Amniotic epithelial cell (primary cell): ENCODE results near the gene HOXA4.

Experiments used
- DNase-seq: peaks from one replicate; pipeline ENCODE4 v3.0.0-alpha.2; 2010; ENCODE audit warnings: low read depth

The HOXA4 gene

DNA sequence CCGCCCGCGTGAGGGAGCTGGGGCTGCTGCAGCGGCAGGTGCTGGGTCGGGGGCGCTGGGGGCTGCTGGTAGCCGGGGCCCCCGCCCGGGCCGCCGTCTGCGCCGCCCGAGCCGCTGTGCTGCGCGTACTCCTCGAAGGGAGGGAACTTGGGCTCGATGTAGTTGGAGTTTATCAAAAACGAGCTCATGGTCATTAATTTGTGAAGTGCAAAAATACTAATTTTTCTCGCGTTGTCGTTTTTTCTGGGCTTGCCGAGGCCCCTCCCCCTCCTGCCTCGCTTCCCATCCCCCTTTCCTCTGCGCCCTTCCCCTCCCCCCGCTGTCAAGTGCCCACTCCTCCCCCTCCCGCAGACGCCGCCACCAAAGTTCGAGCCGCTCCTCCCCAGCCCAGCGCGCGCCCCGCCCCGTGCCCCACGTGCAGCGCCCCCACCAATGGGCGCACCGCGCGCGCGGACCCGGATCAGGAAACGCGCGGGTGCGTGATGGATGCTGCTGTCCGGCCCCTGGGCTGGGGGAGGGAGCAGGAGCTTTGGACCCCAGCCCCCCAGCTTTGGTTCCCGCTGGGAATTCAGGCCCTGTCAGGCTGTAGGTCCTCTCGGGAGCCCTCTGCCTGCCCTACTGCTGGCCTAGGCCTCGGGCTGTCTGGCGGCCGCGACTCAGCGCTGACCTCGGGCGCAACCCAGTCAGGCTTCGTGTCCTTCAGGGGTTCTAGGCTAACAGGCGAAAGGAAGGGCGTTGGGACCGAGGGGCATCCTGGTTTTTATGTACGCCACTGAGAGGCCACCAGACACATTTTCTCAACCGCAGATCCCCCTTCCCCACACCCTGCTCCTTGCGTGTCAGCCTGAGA is at the start of gene HOXA4:
HOXA4 (minus strand) TSS at position 218 of the 850 bp plus-strand sequence; CDS start at position 194, 24 bp downstream.
- DNase-seq, result peak; percentile 82

DNA sequence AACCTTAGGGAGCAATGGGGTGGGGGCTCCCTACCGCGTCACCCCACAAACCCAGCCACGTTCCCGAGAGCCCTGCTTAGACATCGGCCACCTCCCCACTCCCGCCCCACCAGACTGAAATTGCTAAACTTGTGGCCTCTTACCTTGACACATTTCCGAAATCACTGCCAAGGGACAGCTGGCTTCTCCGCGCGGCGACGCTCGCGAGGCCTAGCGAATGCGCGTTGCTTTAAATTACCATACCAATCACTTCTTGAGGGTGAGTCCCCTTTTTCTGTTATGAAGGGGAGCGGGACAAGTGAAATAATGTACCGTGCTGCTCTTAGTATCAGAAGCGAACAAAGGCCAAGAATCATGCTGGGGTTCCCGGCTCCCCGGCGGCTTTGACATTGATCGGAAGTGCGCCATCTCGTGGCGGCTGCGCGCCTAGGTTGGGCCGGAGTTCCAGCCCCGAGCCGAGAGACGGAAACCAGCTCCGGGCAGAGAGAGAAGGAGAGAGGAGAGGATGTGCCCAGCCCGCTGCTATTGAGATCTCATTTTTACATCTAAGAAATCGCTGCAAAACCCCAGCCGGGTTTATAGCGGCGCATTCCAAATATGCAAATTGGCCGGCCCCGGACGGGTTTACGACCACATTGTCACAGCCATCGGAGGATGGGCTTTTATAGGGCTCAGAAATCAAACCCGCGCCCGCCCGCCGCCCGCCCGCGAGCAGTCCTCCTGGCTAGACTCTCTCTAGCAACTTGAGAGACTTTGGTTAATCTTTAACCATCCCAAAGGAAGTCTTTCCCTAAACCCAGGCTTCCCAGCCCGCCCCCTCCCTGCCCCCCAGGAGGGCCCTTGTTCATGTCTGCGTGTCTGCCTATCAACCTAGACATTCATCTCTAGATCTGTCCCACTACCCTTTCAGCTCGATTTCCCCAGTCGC is 49.2 kb upstream of the HOXA4 start:
- DNase-seq, result peak; percentile 28

DNA sequence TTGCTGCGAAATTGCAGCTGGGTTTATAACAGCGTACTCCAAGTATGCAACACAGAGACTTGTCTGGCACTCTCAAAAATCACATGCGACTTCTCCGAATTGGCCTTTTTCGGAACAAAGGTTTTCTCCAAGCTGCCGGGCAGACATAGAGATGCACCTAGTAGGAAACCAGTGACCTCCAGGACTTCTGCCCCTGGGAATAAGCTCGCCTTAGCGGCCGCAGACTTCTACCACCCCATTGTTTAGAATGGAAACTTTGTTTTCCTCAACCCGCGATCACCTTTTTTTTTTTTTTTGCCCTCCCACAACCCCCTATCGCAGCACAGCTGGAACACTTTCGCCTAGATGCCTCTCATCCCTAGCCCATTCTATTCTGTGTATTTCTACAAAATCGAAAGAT is 48.5 kb upstream of the HOXA4 start:
- DNase-seq, result no peak

DNA sequence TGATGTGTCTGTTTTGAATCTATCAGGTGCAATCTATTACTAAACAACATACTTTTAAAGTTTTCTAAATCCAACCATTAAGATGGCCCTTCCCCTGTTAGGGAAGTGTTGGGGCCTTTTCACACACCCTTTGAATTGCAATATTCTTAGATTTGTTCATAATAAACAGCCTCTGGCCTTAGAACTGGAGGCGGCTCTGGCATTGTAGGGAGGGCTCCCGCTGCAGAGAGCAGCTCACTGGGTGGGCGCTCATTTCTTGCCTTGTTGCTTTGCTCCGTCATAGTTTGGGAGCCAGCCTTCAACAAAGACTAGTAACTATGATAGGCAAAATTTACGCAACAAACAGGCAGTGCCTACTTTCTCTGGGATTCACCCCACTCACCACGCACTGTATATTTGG is 47.8 kb upstream of the HOXA4 start:
- DNase-seq, result no peak

DNA sequence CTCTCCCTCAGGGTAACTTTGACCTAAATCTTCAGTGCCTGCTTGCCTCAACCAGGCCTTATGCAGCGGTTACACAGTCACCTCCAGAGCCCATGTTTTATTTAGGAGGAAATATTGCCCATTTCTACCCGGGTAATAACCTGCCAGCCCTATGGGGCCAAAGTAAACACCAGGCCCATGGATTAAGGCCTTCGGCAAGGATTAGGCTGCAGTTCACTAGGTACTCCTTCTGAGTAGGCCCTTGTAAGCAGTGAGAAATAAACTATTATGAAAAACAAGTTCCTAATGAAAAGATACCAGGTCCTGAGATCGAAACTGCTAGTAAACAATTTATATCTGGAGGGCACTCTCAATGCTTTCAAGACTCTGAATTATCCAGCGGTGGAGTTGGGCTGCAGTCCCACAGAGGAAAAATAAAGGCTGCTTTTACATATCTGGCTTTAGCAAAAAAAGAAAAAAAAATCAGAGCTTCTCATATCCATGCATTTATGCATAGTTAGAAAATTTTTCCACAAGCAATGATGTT is 47.3 kb upstream of the HOXA4 start:
- DNase-seq, result no peak

DNA sequence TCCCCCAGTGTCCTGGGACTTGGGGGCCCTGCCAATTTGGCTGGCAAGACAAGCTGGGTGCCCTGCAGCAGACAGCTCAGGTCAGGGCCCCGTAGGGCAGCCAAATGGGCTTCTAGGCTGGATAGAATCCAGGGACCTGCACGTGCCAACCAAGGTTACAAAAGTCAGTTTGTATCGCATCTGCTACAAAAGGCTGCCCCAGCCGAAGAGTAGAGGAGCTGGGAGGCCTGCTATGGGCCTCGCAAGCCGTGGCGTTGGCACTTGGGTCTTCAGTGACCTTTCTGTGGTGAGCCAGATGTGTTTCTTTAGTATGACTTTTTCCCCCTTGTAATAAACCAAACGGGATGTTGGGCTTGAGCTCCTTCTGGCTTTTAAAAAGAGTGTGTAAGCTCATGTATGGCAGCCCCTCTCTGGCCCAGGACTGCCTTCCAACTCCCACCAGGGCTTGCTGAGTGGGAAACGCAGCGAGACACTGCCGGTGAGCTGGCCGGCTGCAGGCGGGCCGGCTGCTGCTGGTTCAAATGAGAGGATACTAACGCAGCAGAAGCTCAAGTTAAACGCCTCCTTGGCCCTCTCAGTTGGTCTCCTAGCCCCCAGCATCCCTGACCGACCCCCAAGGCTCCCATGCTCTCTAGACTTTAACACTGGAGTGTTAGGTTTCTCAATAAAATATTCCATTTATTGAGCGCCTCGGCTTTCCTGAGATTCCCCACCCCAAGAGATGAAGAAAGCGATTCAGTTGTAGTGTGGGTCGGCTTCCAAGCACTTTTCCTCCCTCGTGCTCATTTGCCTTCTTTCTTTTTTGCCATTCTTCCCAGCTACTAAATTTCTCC is 46.6 kb upstream of the HOXA4 start:
- DNase-seq, result no peak

DNA sequence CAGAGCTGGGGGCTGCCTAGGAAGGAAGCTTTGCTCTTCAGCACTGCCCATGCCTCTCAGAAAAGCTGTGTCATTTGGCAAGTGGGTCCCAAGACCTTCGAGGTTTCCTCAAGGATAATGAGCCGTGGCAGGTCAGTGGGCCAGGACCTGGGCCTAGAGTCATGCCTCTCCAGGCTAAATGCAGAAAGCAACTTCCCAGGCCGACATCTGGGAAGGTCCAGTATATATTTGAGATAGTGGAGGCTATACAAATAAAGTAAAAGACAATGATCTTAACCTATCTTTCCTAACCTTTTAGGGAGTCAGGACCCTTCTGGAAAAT is 45.9 kb upstream of the HOXA4 start:
- DNase-seq, result no peak

DNA sequence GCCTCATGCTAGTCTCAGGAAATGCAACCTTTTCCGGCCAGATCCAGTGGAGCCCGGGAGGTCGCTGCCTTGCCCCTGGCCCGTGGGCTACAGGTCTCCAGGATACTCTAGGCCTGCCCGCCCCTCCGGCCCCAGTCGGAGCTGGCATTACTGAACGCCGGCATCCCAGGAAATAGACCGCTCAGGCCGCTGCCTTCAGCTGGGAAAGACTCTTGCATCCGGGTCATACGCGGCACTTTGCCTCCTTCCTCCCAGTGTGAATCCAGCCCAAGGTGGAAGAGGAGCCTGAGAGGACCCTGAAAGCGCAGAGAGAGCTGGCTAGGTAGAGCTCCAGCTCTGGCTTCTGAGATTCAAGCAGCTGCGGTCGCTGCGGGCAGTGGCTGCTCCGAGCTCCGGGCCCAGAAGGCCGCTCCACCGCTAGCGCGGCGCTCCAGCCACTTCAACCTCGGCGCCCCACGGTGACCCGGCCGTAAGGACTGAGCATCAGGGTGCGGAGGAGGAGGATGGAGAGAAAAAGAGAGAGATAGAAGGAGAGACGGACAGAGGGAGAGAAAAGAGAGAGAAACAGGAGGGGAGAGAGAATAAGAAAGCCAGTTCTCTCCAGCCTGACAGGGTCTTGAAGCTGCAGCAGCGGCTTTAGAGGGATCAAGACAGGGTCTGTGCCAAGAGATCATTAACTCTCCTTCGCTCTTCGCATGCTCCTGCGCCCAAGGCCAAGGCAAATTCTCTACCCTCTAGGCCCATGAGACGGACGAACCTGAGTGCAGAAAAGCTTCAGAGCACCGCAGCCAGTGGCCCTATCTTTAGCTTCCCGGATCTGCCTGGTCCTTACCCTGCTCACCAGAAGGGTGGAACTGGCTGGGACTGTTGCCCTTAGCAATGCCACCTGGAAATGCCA is 45.3 kb upstream of the HOXA4 start:
- no peak for DNase-seq

DNA sequence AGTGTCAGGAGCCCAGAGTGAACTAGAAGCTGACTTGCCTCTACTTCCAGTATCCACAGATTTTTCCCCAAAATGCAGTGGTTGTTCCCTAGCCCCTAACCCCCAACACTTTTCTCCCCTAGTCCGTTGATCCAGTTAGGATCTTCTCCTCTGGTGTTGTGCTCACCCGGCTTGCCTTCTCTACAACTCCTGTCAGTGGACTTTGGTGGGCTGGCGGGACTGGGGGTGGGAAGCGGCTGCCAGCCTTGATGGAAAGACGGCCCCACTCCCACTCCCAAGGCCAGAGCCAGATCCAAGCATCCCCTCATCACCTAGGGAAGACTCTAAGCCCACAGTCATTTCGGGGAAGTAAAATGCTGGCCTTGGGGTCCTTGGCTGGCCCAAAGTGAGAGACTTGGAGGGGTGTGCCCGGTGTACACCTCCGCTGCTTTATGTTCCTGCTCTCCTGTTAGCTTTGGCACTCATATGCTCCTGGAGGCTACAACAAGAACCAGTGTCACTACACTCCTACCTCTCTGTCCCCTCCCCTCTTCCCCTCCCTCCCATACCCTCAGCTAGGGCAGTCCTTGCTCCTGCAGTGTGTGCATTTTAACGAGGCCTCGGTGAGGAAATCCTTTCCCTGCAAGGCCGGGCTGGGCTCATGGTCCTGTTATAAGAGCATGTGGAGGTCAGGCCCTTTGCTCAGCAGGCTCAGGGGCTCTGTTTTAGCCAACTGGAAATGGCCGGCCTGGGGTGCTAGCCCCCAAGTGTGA is 44.5 kb upstream of the HOXA4 start:
- no peak for DNase-seq

DNA sequence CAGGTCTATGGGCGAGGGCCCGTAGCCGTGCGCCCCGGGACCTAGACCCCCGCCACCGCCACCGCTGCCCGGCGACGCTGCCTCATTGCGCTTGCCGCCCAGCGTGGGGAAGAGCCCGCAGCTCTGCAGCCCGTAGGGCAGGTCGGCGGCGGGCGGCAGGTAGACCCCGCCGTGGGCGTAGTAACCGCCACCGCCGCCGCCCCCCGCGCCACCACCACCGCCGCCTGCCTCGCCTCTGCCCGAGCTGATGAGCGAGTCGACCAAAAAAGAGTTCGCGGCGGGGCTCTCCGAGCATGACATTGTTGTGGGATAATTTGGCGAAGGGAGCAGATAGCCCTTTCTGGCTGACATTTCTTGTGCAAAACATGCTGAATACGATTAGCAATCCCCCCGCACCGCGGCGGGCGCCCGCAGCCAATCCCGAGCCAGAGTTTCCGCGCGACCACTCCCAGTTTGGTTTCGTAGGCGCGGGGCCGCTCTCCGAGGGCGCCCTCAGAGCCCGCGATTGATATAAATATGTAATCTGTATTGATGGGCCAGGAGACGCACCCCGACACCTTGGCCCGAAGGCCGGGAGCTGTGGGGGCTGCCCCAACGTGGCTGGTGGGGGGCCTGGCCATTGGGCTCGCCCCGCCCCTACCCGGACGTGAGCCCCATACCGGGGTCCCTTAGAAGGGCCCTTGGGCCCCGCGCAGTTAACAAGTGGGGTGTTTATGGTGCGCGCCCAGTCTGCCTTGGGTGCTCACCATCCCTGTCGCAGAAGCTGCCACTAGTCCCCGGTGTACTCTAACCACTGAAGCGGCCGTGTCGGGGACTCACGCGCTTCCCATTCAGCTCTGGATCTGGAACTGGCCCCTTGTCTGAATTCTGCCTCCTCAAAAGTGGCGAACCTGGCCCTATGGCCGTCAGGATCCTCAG is 43.7 kb upstream of the HOXA4 start, which contains the start of gene HOXA10:
HOXA10 (minus strand) TSS at position 365 of the 918 bp plus-strand sequence; CDS start at position 351, 14 bp downstream.
- no peak for DNase-seq

DNA sequence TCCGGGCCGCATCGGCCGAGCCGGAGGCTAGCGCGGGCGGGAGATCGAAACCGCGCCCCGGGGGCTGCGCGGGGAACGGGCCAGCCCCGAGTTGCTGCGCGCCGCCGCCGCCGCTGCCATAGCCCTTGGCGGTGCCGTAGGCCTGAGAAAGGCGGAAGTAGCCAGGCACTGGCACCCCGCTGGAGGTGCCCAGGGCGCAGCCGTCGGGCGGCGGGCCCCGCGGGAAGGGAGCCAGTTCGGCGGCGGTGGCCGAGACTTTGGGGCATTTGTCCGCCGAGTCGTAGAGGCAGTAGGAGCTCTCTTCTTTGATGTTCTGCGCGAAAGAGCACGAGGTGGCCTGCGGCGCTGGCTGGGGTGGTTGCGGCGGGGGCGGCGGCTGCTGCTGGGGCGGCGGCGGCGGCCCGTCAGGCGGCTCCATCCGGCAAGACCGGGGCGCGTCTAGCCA is 43.0 kb upstream of the HOXA4 start:
- no peak for DNase-seq

DNA sequence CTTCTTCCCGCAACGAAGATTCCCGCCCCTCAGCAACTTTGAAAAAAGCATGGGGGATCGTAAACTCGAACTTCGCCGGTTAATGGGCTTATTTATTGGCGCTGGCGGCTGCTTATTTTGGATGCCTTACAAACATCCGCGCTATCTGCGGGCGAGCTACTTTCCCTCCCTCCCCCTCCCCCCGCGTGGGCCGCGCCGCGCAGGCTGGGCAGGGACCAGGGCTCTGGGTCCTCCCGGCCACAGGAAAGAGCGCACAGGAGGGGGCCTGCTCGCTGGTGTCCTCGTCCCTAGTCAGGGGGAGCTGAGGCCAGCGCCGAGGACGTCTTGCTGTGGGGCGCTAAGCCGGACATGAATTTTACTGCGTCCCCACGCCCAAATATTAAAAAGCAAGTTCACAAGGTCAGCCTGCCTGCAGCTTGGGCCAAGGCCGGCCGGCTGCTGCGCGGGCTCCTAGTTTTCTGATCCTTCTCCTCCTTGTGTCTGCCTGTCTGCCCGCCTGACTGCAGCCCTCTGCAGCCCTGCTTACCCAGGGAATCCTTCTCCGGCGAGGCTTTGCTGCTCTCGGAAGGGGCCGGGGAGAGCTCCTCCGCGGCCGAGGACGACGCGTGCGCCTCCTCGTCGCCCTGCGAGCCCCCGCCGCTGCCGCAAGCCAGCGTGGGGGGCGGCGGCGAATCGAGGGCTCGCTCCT is 42.4 kb upstream of the HOXA4 start:
- DNase-seq, result no peak

DNA sequence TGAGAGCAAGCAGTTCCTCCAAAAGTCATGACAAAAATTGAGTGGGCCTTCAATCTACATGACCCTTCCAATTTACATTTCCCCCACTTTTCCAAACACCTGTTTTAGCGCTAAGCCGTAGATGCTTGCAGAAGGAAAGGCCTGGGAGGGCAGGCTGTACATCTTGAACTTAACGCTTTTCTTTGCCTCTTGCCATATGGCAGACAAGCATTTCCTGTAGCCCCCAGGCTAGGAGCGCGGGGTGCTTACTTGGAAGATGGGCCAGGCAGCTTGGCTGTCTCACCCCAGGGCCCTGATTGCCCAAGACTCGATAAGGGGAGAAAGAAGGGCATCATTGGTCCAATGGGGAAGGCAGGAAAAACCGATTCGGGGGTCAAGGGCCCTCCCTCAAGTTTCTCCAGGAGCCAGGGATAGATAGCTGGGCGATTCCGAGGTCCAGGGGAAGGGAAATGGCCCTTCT is 41.8 kb upstream of the HOXA4 start:
- DNase-seq, result no peak

DNA sequence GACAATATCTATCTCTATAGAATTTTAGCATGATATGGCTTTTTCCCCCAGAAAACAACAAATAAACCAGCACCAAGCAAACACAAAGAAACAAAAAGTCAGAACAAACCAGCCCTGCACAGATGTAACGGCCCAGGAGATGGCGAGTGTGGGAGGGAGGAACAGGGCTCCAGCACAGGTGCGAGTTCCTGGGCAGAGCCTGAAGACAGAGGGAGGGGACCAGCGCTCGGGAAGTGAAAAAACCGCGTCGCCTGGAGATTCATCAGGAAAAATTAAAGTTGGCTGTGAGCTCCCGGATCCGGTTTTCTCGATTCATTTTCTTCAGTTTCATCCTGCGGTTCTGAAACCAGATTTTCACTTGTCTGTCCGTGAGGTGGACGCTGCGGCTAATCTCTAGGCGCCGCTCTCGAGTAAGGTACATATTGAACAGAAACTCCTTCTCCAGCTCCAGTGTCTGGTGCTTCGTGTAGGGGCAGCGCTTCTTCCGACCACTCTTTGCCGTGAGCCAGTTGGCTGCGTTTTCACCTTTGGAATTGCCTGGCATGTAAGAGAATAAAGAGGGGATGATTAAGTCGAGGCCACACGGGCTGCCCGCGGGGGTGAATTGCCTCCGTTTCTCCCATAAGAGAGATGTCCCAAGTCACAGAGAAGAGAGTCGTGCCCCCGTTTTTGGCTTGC is 41.2 kb upstream of the HOXA4 start:
- DNase-seq, result no peak

DNA sequence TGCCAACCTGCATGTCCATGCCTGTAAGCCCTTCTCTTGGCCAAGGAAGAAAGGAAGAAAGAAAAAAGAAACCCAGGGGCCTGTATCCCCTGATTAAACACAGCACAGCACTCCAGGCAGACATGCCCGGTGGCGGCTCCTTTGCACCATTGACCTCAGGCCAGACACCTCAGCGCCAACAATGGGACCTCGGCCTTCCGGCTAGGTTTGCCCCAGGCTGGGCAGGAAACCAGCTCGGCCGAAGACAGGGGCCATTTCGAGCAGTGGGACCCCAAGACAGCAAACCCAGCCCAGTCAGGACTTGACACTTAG is 40.7 kb upstream of the HOXA4 start:
- DNase-seq, result no peak

DNA sequence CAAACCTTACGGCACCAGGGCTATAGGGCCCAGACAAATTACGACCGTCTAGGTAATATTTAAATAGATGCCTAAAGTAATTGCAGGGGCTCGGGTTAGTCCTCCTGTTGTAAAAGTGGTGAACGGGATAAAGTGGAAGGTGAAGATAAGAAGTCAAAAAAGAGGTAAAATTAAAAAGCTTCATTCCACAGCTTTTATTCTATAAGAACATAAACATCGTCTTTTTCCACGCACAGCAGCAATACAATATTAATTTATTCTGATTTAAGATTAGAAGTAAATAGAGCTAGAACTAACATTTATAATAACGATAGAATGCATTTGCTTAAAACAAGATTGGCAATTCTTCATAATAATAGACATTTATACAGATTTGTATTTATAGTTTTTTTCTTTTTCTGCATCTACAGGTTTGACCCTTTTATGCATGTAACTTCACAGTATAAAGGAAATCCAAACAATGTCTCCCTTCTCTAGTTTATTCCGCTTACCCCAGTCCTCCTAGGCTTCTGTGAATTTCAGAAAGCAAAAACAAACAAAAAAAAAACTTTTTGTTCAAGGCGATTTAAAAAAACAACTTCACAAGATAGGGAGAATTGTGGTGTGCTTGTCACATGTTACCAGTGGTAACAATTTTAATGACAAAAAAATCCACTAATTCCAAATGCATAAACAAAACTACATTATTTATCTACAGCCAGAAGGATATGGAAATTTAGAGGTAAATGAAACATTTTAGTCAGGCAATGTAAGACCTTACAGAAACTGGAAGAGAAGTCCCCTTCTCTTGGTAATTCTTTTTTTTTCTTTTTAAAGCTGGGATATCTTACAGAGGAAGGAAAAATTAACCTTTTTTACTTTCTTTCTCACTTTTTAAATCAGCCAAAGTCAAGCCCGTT is 40.1 kb upstream of the HOXA4 start:
- DNase-seq, result no peak
